HepG2 (cell line): ENCODE measurements around the gene TMEM229B.

ENCODE experiments used
- BHLHE40 ChIP-seq: IDR thresholded peaks from 2 replicates; pipeline ENCODE4 v1.6.1; 2011; ENCODE audit warnings: low read length, improper control_type of control experiment
- CHD2 ChIP-seq: IDR thresholded peaks from 2 replicates; pipeline ENCODE4 v1.6.1; 2011; ENCODE audit warnings: low read depth, low read length, improper control_type of control experiment
- MED13 ChIP-seq: sonication (generic); formaldehyde crosslinking; IDR thresholded peaks from 2 replicates; pipeline ENCODE4 v1.5.0; 2020; ENCODE audit warnings: missing genetic modification reagents
- NR2F2 ChIP-seq: IDR thresholded peaks from 2 replicates; pipeline ENCODE4 v1.6.1; 2012; ENCODE audit warnings: low read depth, inconsistent platforms, borderline replicate concordance
- POLR2A ChIP-seq, 2 experiments: IDR thresholded peaks; 2 replicates each; pipeline ENCODE4 v1.6.1; 2011; ENCODE audit warnings: low read depth in 2 of 2, low read length in 2 of 2, mild to moderate bottlenecking in 1 of 2, moderate library complexity in 1 of 2; ENCODE audit not compliant: insufficient read depth in 1 of 2
- RFX5 ChIP-seq: IDR thresholded peaks from 2 replicates; pipeline ENCODE4 v1.6.1; 2011; ENCODE audit warnings: low read depth, low read length, improper control_type of control experiment
- SP2 ChIP-seq: sonication (generic); formaldehyde crosslinking; IDR thresholded peaks from 2 replicates; pipeline ENCODE4 v1.5.1; 2020; ENCODE audit warnings: mild to moderate bottlenecking, missing genetic modification reagents
- U2AF1 ChIP-seq: fragments of 200-400 bp; formaldehyde crosslinking; optimal IDR thresholded peaks from 2 replicates; pipeline ENCODE3; 2017; ENCODE audit warnings: mild to moderate bottlenecking, low read depth, low read length
- ZNF33A ChIP-seq: sonication (generic); formaldehyde crosslinking; IDR thresholded peaks from 2 replicates; pipeline ENCODE4 v1.5.1; 2020; ENCODE audit warnings: missing genetic modification reagents, mild to moderate bottlenecking, moderate library complexity, borderline replicate concordance
- ZNF354B ChIP-seq: sonication (generic); formaldehyde crosslinking; IDR thresholded peaks from 2 replicates; pipeline ENCODE4 v1.8.0; 2022; ENCODE audit warnings: mild to moderate bottlenecking, missing genetic modification reagents
- ZSCAN12 ChIP-seq: sonication (generic); formaldehyde crosslinking; IDR thresholded peaks from 2 replicates; pipeline ENCODE4 v1.9.0; 2021; ENCODE audit warnings: mild to moderate bottlenecking, missing genetic modification reagents
- TF ChIP-seq, protein P1 (sequence below): sonication (generic); formaldehyde crosslinking; IDR thresholded peaks from 2 replicates; pipeline ENCODE4 v1.5.1; 2020; ENCODE audit warnings: mild to moderate bottlenecking, missing genetic modification reagents, moderate library complexity
- TF ChIP-seq, protein P2 (sequence below): sonication (generic); formaldehyde crosslinking; IDR thresholded peaks from 2 replicates; pipeline ENCODE4 v1.5.0; 2020; ENCODE audit warnings: mild to moderate bottlenecking, missing genetic modification reagents, moderate library complexity

DNA sequence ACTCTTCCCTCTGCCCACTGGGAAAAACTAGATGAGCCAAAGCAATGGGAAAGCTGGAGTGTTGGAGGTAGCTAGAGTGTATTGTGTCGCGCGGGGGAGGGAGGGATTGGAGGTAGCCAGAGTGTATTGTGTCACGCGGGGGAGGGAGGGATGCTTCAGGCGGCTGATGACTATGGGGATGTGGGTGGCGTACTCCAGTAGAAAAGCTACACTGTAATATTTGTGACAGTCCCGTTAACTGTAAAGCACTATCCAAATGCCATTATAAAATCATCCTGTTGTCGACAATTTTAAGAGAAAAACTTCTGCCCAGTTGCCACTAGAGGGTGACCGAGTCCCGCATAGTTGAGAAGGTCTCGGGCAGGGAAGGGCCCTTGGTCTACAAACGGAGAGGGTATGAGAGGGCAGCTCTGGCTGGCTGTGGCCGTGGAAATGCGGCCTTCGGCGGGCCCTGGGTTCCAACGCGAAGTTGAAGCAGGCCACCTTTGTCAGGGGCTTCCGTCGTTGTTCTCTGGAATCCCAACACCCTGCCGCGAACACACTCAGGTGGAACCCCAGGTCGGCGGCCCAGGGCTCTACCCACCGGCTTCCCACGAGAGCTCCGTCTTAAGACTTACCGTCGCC lies 61.4 kb downstream of the TMEM229B start:
- TF ChIP-seq BHLHE40: no peak
- TF ChIP-seq, protein P1, sequence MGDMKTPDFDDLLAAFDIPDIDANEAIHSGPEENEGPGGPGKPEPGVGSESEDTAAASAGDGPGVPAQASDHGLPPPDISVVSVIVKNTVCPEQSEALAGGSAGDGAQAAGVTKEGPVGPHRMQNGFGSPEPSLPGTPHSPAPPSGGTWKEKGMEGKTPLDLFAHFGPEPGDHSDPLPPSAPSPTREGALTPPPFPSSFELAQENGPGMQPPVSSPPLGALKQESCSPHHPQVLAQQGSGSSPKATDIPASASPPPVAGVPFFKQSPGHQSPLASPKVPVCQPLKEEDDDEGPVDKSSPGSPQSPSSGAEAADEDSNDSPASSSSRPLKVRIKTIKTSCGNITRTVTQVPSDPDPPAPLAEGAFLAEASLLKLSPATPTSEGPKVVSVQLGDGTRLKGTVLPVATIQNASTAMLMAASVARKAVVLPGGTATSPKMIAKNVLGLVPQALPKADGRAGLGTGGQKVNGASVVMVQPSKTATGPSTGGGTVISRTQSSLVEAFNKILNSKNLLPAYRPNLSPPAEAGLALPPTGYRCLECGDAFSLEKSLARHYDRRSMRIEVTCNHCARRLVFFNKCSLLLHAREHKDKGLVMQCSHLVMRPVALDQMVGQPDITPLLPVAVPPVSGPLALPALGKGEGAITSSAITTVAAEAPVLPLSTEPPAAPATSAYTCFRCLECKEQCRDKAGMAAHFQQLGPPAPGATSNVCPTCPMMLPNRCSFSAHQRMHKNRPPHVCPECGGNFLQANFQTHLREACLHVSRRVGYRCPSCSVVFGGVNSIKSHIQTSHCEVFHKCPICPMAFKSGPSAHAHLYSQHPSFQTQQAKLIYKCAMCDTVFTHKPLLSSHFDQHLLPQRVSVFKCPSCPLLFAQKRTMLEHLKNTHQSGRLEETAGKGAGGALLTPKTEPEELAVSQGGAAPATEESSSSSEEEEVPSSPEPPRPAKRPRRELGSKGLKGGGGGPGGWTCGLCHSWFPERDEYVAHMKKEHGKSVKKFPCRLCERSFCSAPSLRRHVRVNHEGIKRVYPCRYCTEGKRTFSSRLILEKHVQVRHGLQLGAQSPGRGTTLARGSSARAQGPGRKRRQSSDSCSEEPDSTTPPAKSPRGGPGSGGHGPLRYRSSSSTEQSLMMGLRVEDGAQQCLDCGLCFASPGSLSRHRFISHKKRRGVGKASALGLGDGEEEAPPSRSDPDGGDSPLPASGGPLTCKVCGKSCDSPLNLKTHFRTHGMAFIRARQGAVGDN (CRISPR knock-in tag): peak; percentile 34; the same call in 1 of the 2 replicates
- TF ChIP-seq POLR2A (IDR thresholded peaks at IDR 0.05; ENCODE audit: insufficient read depth in 1 of 2, low read depth in 2 of 2, low read length in 2 of 2): no peak
- TF ChIP-seq ZSCAN12: no peak
- TF ChIP-seq SP2 (CRISPR knock-in tag): no peak
- no peak for TF ChIP-seq CHD2
- TF ChIP-seq ZNF33A: no peak
- no peak for TF ChIP-seq U2AF1
- TF ChIP-seq, protein P2, sequence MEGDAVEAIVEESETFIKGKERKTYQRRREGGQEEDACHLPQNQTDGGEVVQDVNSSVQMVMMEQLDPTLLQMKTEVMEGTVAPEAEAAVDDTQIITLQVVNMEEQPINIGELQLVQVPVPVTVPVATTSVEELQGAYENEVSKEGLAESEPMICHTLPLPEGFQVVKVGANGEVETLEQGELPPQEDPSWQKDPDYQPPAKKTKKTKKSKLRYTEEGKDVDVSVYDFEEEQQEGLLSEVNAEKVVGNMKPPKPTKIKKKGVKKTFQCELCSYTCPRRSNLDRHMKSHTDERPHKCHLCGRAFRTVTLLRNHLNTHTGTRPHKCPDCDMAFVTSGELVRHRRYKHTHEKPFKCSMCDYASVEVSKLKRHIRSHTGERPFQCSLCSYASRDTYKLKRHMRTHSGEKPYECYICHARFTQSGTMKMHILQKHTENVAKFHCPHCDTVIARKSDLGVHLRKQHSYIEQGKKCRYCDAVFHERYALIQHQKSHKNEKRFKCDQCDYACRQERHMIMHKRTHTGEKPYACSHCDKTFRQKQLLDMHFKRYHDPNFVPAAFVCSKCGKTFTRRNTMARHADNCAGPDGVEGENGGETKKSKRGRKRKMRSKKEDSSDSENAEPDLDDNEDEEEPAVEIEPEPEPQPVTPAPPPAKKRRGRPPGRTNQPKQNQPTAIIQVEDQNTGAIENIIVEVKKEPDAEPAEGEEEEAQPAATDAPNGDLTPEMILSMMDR (CRISPR knock-in tag): peak; percentile 91
- TF ChIP-seq RFX5: no peak
- no peak for TF ChIP-seq ZNF354B
- TF ChIP-seq MED13 (CRISPR knock-in tag): no peak
- TF ChIP-seq NR2F2: no peak
